Neural crest cell (in vitro differentiated cells): ENCODE measurements around the gene ATG4D. TPM values are rescaled to one million over a fixed set of nuclear protein-coding genes. Genes with fewer than 3 reads are reported as not detected.
A peak's percentile ranks its signal among the peaks of the same experiment; 100 is the strongest.

Experiments used
- DNase-seq: peaks from one replicate; pipeline ENCODE4 v3.0.0; 2021; ENCODE audit warnings: low read depth, mixed read lengths, low spot score
- H3K27ac Mint-ChIP-seq: one replicate; pipeline ENCODE4 v1.8.0; 2021; ENCODE audit warnings: mild to moderate bottlenecking, mixed read lengths; ENCODE audit not compliant: unreplicated experiment
- H3K27me3 Mint-ChIP-seq: 2 replicates; pipeline ENCODE4 v1.8.0; 2021; ENCODE audit warnings: low read depth, mild to moderate bottlenecking, mixed read lengths
- H3K36me3 Mint-ChIP-seq: 2 replicates; pipeline ENCODE4 v1.8.0; 2021; ENCODE audit warnings: low read depth, mild to moderate bottlenecking, mixed read lengths
- H3K4me1 Mint-ChIP-seq: 2 replicates; pipeline ENCODE4 v1.8.0; 2021; ENCODE audit warnings: mixed read lengths
- H3K4me3 Mint-ChIP-seq: one replicate; pipeline ENCODE4 v1.8.0; 2021; ENCODE audit warnings: mild to moderate bottlenecking, mixed read lengths
- H3K9me3 Mint-ChIP-seq: 2 replicates; pipeline ENCODE4 v1.8.0; 2021; ENCODE audit warnings: mixed read lengths
- total RNA-seq: library from RNA; stranded (reverse); gene quantifications from 2 replicates; pipeline ENCODE4 v1.2.1, GENCODE V29; 2021
- TF ChIP-seq, protein P1 (sequence below): fragments of 200-600 bp; sonication (generic); conservative IDR thresholded peaks from 2 replicates; pipeline ENCODE4 v1.5.0; 2021; ENCODE audit warnings: antibody characterized with exemption, mild to moderate bottlenecking

Gene ATG4D
- total RNA-seq, 1 donor from 2014 or later = 56.7 TPM

- peaks cover 43% of the 10 kb centered on the region for H3K4me1 Mint-ChIP-seq
- peak; percentile 99 for DNase-seq
- H3K4me3 Mint-ChIP-seq = peak within 1 kb of the TSS; percentile 96
- H3K36me3 Mint-ChIP-seq = peaks cover 4% of the 10 kb centered on the region
- TF ChIP-seq, protein P1, sequence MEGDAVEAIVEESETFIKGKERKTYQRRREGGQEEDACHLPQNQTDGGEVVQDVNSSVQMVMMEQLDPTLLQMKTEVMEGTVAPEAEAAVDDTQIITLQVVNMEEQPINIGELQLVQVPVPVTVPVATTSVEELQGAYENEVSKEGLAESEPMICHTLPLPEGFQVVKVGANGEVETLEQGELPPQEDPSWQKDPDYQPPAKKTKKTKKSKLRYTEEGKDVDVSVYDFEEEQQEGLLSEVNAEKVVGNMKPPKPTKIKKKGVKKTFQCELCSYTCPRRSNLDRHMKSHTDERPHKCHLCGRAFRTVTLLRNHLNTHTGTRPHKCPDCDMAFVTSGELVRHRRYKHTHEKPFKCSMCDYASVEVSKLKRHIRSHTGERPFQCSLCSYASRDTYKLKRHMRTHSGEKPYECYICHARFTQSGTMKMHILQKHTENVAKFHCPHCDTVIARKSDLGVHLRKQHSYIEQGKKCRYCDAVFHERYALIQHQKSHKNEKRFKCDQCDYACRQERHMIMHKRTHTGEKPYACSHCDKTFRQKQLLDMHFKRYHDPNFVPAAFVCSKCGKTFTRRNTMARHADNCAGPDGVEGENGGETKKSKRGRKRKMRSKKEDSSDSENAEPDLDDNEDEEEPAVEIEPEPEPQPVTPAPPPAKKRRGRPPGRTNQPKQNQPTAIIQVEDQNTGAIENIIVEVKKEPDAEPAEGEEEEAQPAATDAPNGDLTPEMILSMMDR = peak; percentile 58
- no peaks in the 10 kb centered on the region for H3K9me3 Mint-ChIP-seq
- H3K27ac Mint-ChIP-seq = peak within 1 kb of the TSS; percentile 95
- H3K27me3 Mint-ChIP-seq = peaks cover 4% of the 10 kb centered on the region
Measured at GRCh38 chr19:10565567-10566407, 22.1 kb downstream of the ATG4D start, which contains the start of gene KRI1. KRI1 (minus strand) TSS chr19:10566010; CDS start chr19:10565999, 11 bp downstream.

GRCh38 chr19:10566408-10566657, 22.6 kb downstream of the ATG4D start:
- Mint-ChIP-seq H3K4me3 (peak overlapping the region; percentile 96), H3K9me3 (no peaks in the 10 kb centered on the region), H3K27me3 (peaks cover 4% of the 10 kb centered on the region), H3K36me3 (peaks cover under 1% of the 10 kb centered on the region), H3K4me1 (peaks cover 43% of the 10 kb centered on the region), H3K27ac (no peak overlapping the region)
- DNase-seq = no peak
- TF ChIP-seq, protein P1 = no peak

DNA sequence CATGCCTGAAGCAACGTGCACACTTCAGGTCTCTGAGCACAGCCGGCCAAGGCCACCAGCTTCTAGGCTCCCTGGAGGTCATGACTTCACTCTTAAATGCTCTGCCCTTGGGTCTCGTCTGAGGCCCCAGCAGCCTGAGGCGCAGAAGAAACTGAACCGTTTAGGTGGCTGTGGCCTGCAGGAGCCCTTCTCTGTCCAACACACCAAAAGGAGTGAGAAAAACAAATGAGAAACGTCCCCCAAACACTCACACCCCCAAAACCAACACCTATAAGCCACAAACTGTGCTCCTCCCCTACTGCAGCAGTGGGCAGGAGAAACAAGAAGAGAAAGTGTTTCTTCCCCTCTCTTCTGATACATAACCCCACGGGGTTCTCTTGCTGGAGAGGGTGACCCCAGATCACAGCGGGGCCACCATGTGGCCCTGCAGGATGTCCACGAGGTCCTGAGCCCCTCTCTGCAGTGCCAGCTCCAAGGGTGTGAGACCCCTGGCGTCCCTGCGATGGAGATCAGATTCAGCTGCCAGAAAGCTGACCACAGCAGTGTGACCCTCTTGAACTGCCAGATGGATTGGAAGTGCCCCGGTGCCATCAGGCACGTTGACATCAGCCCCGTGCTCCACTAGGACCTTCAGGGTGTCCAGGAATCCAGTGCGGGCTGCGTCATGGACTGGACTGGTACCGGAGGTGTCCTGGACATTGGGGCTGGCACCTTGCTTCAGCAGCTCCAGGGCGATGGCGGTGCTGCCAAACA, 23.1 kb downstream of the ATG4D start:
- Mint-ChIP-seq H3K4me1 (peaks cover 43% of the 10 kb centered on the region), H3K9me3 (no peaks in the 10 kb centered on the region), H3K36me3 (no peaks in the 10 kb centered on the region), H3K27ac (no peak overlapping the region), H3K4me3 (peak overlapping the region; percentile 96), H3K27me3 (peaks cover 4% of the 10 kb centered on the region)
- DNase-seq = no peak
- TF ChIP-seq, protein P1 = no peak

- H3K4me1 Mint-ChIP-seq = peaks cover 50% of the 10 kb centered on the region
- no peak overlapping the region for H3K27ac Mint-ChIP-seq
- no peaks in the 10 kb centered on the region for H3K9me3 Mint-ChIP-seq
Measured at GRCh38 chr19:10567656-10568055, 24.0 kb downstream of the ATG4D start.

GRCh38 chr19:10568062-10568825, 24.5 kb downstream of the ATG4D start:
- H3K36me3 Mint-ChIP-seq = no peaks in the 10 kb centered on the region
- no peak for DNase-seq
- H3K9me3 Mint-ChIP-seq = no peaks in the 10 kb centered on the region
- peaks cover 50% of the 10 kb centered on the region for H3K4me1 Mint-ChIP-seq
- peaks cover 4% of the 10 kb centered on the region for H3K27me3 Mint-ChIP-seq
- TF ChIP-seq, protein P1 = no peak
- no peak overlapping the region for H3K27ac Mint-ChIP-seq
- H3K4me3 Mint-ChIP-seq = peak overlapping the region; percentile 96

More at GRCh38 chr19:10567656-10568055, 24.0 kb downstream of the ATG4D start:
- TF ChIP-seq, protein P1 = no peak
- DNase-seq = no peak
- Mint-ChIP-seq H3K36me3 (no peaks in the 10 kb centered on the region), H3K27me3 (peaks cover 4% of the 10 kb centered on the region), H3K4me3 (peak overlapping the region; percentile 96)
